Osteocyte (in vitro differentiated cells): ENCODE measurements around the gene KLC4. TPM values are rescaled to one million over a fixed set of nuclear protein-coding genes. Genes with fewer than 3 reads are reported as not detected.

ENCODE experiments used
- DNase-seq: peaks from one replicate; pipeline ENCODE4 v3.0.0; 2021; ENCODE audit warnings: mixed read lengths; ENCODE audit not compliant: unreplicated experiment; ENCODE audit errors: extremely low spot score
- H3K27ac Mint-ChIP-seq: one replicate; pipeline ENCODE4 v1.8.0; 2021; ENCODE audit warnings: mild to moderate bottlenecking, mixed read lengths; ENCODE audit not compliant: unreplicated experiment
- H3K27me3 Mint-ChIP-seq: one replicate; pipeline ENCODE4 v1.8.0; 2021; ENCODE audit warnings: mixed read lengths; ENCODE audit not compliant: unreplicated experiment
- H3K36me3 Mint-ChIP-seq: one replicate; pipeline ENCODE4 v1.8.0; 2021; ENCODE audit warnings: mixed read lengths; ENCODE audit not compliant: unreplicated experiment
- H3K4me1 Mint-ChIP-seq: one replicate; pipeline ENCODE4 v1.8.0; 2021; ENCODE audit warnings: mixed read lengths; ENCODE audit not compliant: unreplicated experiment
- H3K4me3 Mint-ChIP-seq: one replicate; pipeline ENCODE4 v1.8.0; 2021; ENCODE audit warnings: mild to moderate bottlenecking, moderate library complexity, mixed read lengths; ENCODE audit not compliant: unreplicated experiment
- H3K9me3 Mint-ChIP-seq: one replicate; pipeline ENCODE4 v1.8.0; 2021; ENCODE audit warnings: mixed read lengths; ENCODE audit not compliant: unreplicated experiment
- CTCF ChIP-seq: fragments of 200-600 bp; sonication (generic); IDR thresholded peaks from 2 replicates; pipeline ENCODE4 v1.5.0; 2021; ENCODE audit warnings: antibody characterized with exemption, mild to moderate bottlenecking, moderate library complexity
- total RNA-seq: library from RNA; stranded (reverse); gene quantifications from 2 replicates; pipeline ENCODE4 v1.2.1, GENCODE V29; 2021

The KLC4 gene
- total RNA-seq, 1 donor from 2014 or later: 44.5 TPM

- Mint-ChIP-seq H3K4me3 (no peak overlapping the region), H3K27me3 (no peaks in the 10 kb centered on the region), H3K4me1 (peaks cover 55% of the 10 kb centered on the region), H3K27ac (peak overlapping the region; percentile 83), H3K9me3 (no peaks in the 10 kb centered on the region), H3K36me3 (no peaks in the 10 kb centered on the region)
- TF ChIP-seq CTCF: no peak
- no peak for DNase-seq
Observed at GRCh38 chr6:43096451-43097097, 37.1 kb downstream of the KLC4 start.

GRCh38 chr6:43097098-43097489, 37.7 kb downstream of the KLC4 start:
- TF ChIP-seq CTCF: peak; percentile 28
- Mint-ChIP-seq H3K4me3 (no peak overlapping the region), H3K36me3 (no peaks in the 10 kb centered on the region), H3K4me1 (peaks cover 54% of the 10 kb centered on the region), H3K9me3 (no peaks in the 10 kb centered on the region), H3K27ac (peak overlapping the region; percentile 83), H3K27me3 (no peaks in the 10 kb centered on the region)
- DNase-seq: no peak

GRCh38 chr6:43097502-43097901, 38.1 kb downstream of the KLC4 start:
- no peak for DNase-seq
- H3K4me1 Mint-ChIP-seq: peaks cover 52% of the 10 kb centered on the region
- no peak for TF ChIP-seq CTCF
- H3K9me3 Mint-ChIP-seq: no peaks in the 10 kb centered on the region
- H3K27me3 Mint-ChIP-seq: no peaks in the 10 kb centered on the region
- H3K27ac Mint-ChIP-seq: peak overlapping the region; percentile 83
- H3K4me3 Mint-ChIP-seq: no peak overlapping the region
- H3K36me3 Mint-ChIP-seq: no peaks in the 10 kb centered on the region

- peaks cover 25% of the 10 kb centered on the region for H3K4me1 Mint-ChIP-seq
- H3K27ac Mint-ChIP-seq: no peak overlapping the region
- no peak for DNase-seq
- no peaks in the 10 kb centered on the region for H3K27me3 Mint-ChIP-seq
- H3K9me3 Mint-ChIP-seq: no peaks in the 10 kb centered on the region
- no peak overlapping the region for H3K4me3 Mint-ChIP-seq
- TF ChIP-seq CTCF: no peak
- no peaks in the 10 kb centered on the region for H3K36me3 Mint-ChIP-seq
Observed at GRCh38 chr6:43101497-43101896, 42.1 kb downstream of the KLC4 start.

- no peak overlapping the region for H3K27ac Mint-ChIP-seq
- no peaks in the 10 kb centered on the region for H3K36me3 Mint-ChIP-seq
- H3K4me3 Mint-ChIP-seq: no peak overlapping the region
- no peaks in the 10 kb centered on the region for H3K27me3 Mint-ChIP-seq
- DNase-seq: no peak
- peaks cover 7% of the 10 kb centered on the region for H3K4me1 Mint-ChIP-seq
- TF ChIP-seq CTCF: no peak
- H3K9me3 Mint-ChIP-seq: no peaks in the 10 kb centered on the region
Observed at GRCh38 chr6:43103253-43103876, 43.9 kb downstream of the KLC4 start.
